Subcutaneous abdominal adipose tissue (tissue), 5 donors: ENCODE results near the gene SGCG.

Experiments used
- H3K27ac ChIP-seq: one replicate; pipeline ENCODE4 v1.7.0; 2013; ENCODE audit warnings: low read depth, mild to moderate bottlenecking, inconsistent platforms, low read length, moderate library complexity
- H3K27me3 ChIP-seq, 5 donors: one replicate each; pipeline ENCODE4 v1.7.0; 2013; ENCODE audit warnings: low read length in 5 of 5, inconsistent platforms in 1 of 5; ENCODE audit not compliant: control insufficient read depth in 5 of 5, insufficient read depth in 4 of 5
- H3K36me3 ChIP-seq, 5 donors: one replicate each; pipeline ENCODE4 v1.7.0; 2013; ENCODE audit warnings: low read length in 5 of 5; ENCODE audit not compliant: control insufficient read depth in 5 of 5, insufficient read depth in 5 of 5
- H3K4me1 ChIP-seq, 5 donors: one replicate each; pipeline ENCODE4 v1.7.0; 2013; ENCODE audit warnings: low read length in 5 of 5, mild to moderate bottlenecking in 3 of 5, moderate library complexity in 1 of 5; ENCODE audit not compliant: control insufficient read depth in 5 of 5, insufficient read depth in 5 of 5
- H3K4me3 ChIP-seq, 5 donors: one replicate each; pipeline ENCODE4 v1.7.0; 2013; ENCODE audit warnings: low read length in 5 of 5, low read depth in 1 of 5
- H3K9ac ChIP-seq, 5 donors: one replicate each; pipeline ENCODE4 v1.7.0; 2013; ENCODE audit warnings: low read length in 5 of 5, mild to moderate bottlenecking in 4 of 5, moderate library complexity in 3 of 5
- H3K9me3 ChIP-seq, 5 donors: one replicate each; pipeline ENCODE4 v1.7.0; 2013; ENCODE audit warnings: low read length in 5 of 5; ENCODE audit not compliant: control insufficient read depth in 5 of 5
- donor health status: healthy.
- donor health status: healthy.
- donor health status: healthy.
- donor health status: healthy.
- donor health status: healthy.

SGCG gene

GRCh38 chr13:23159205-23159759 is 21.5 kb upstream of the SGCG start:
- peaks cover 0 to 12% (median 2%) of the 10 kb centered on the region in 5 donors for H3K27me3 ChIP-seq

GRCh38 chr13:23159760-23160637 is 20.8 kb upstream of the SGCG start:
- Histone ChIP-seq H3K9ac (peak overlapping the region in 1 of 5 donors; percentile 49), H3K27me3 (peaks cover 0 to 12% (median 2%) of the 10 kb centered on the region in 5 donors), H3K4me3 (peak overlapping the region; percentile 44 to 84 (median 64)), H3K27ac (no peak overlapping the region), H3K4me1 (peaks cover 0 to 17% (median 11%) of the 10 kb centered on the region in 5 donors), H3K36me3 (no peaks in the 10 kb centered on the region), H3K9me3 (no peaks in the 10 kb centered on the region)

More at GRCh38 chr13:23159205-23159759, 21.5 kb upstream of the SGCG start:
- Histone ChIP-seq H3K9ac (peak overlapping the region in 1 of 5 donors; percentile 49), H3K9me3 (no peaks in the 10 kb centered on the region), H3K27ac (no peak overlapping the region), H3K36me3 (no peaks in the 10 kb centered on the region), H3K4me3 (peak overlapping the region; percentile 44 to 84 (median 69)), H3K4me1 (peaks cover 0 to 17% (median 11%) of the 10 kb centered on the region in 5 donors)

DNA sequence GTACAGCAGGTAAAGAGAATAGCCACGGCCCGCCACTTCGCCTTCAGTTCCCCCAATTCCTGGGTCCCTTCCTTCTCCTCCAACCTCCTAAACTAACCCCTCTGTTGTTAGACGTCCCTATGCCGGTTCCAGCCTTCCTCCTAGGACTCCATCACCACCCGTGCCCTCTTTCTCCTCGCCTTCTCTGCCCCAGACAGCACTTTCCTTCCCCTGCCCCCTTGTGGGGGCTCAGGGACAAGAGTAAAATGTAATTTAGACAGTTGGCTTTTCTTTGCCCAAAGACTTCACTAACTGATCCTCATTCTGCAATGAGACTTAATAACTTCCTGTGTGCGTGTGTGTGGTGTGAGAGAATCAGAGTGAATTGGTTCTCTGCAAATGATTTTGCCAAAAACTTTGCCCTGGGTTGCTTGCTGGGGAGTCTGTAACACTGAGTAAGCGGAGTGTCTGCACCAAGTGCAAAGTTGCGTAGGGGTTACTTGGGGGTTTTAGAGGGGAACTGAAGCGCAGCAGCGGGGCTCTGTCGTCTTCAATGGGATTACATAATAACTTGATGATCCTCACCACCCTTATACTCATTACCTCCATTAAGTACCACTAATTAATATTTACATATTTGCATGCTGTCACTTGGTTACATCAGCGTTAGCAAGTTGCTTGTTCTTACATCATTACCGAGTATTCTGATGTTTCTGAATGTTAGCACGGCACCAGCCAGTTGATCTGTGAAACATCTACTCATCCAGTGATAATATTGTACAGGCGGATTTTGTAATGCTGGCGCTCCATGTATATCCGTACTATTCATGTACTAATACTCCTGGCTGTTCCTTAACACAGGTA is 19.9 kb upstream of the SGCG start:
- no peak overlapping the region for H3K9ac ChIP-seq
- H3K27ac ChIP-seq: no peak overlapping the region
- peak overlapping the region; percentile 44 to 84 (median 64) for H3K4me3 ChIP-seq

DNA sequence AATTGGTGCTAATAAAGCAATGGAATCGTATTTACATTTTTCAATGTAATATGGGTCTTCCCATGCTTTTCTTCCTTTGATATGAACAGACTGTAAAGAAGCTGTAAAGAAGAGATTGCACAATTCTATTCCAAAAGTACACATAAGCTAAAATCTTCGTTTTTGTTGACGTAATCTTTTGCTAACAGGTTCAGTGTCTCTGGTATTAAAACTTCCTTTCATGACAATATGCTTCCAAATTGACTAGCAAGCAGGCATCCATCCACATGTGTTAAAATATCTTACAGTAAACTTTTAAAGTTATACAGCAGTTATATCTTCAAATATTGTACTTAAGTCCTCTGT is 19.3 kb upstream of the SGCG start:
- Histone ChIP-seq H3K36me3 (no peaks in the 10 kb centered on the region), H3K9ac (no peak overlapping the region), H3K27ac (no peak overlapping the region)

More for the DNA sequence above, 19.9 kb upstream of the SGCG start:
- peaks cover 0 to 1% (median 0%) of the 10 kb centered on the region in 5 donors for H3K9me3 ChIP-seq
- peaks cover 0 to 17% (median 11%) of the 10 kb centered on the region in 5 donors for H3K4me1 ChIP-seq
- H3K36me3 ChIP-seq: no peaks in the 10 kb centered on the region
- H3K27me3 ChIP-seq: peaks cover 0 to 12% (median 2%) of the 10 kb centered on the region in 5 donors

DNA sequence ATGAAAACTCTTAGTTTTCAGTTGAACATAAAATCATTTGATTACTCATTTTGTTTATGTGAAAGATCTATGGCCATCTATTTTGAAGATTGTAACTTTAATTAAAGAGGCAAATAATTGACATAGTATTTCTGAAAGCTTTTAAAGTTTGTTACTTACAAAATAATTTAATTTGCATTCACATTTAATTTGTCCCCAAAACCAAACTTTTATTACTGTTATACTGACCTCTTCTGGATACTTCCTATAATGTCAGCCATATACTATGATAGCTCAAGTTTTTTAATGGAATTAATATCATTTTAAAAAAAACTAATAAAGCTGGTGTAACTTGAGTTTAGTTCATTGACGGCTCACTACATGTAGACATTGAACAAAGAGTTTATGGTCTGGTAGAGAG is 4.9 kb upstream of the SGCG start:
- no peaks in the 10 kb centered on the region for H3K36me3 ChIP-seq
- H3K9me3 ChIP-seq: no peaks in the 10 kb centered on the region
- peaks cover 0 to 6% (median 0%) of the 10 kb centered on the region in 5 donors for H3K4me1 ChIP-seq
- no peak overlapping the region for H3K9ac ChIP-seq
- H3K4me3 ChIP-seq: no peak overlapping the region
- no peak overlapping the region for H3K27ac ChIP-seq
- H3K27me3 ChIP-seq: no peaks in the 10 kb centered on the region

More for the DNA sequence above, 19.3 kb upstream of the SGCG start:
- no peak overlapping the region for H3K4me3 ChIP-seq
- peaks cover 0 to 12% (median 2%) of the 10 kb centered on the region in 5 donors for H3K27me3 ChIP-seq
- H3K9me3 ChIP-seq: peaks cover 0 to 2% (median 0%) of the 10 kb centered on the region in 5 donors
- H3K4me1 ChIP-seq: peaks cover 0 to 17% (median 11%) of the 10 kb centered on the region in 5 donors

- H3K27ac ChIP-seq: no peak overlapping the region
- H3K4me1 ChIP-seq: peaks cover 0 to 18% (median 2%) of the 10 kb centered on the region in 5 donors
- no peaks in the 10 kb centered on the region for H3K36me3 ChIP-seq
- no peaks in the 10 kb centered on the region for H3K27me3 ChIP-seq
- no peaks in the 10 kb centered on the region for H3K9me3 ChIP-seq
- H3K4me3 ChIP-seq: peak overlapping the region in 3 of 5 donors; percentile 43 to 57 (median 45)
- H3K9ac ChIP-seq: peak overlapping the region in 2 of 5 donors; percentile 69 to 79
These were observed 1.4 kb downstream of the SGCG start for GRCh38 chr13:23182142-23182541.

GRCh38 chr13:23183292-23183691 is 2.5 kb downstream of the SGCG start:
- H3K4me1 ChIP-seq: peaks cover 0 to 18% (median 2%) of the 10 kb centered on the region in 5 donors
- no peaks in the 10 kb centered on the region for H3K9me3 ChIP-seq
- H3K27me3 ChIP-seq: no peaks in the 10 kb centered on the region
- no peak overlapping the region for H3K4me3 ChIP-seq
- H3K27ac ChIP-seq: no peak overlapping the region
- H3K9ac ChIP-seq: no peak overlapping the region
- H3K36me3 ChIP-seq: no peaks in the 10 kb centered on the region

GRCh38 chr13:23185542-23185941 is 4.8 kb downstream of the SGCG start:
- Histone ChIP-seq H3K4me3 (no peak overlapping the region), H3K9ac (no peak overlapping the region), H3K27me3 (no peaks in the 10 kb centered on the region), H3K4me1 (peaks cover 0 to 18% (median 2%) of the 10 kb centered on the region in 5 donors), H3K9me3 (no peaks in the 10 kb centered on the region), H3K36me3 (no peaks in the 10 kb centered on the region), H3K27ac (no peak overlapping the region)

- H3K9me3 ChIP-seq: peaks cover 0 to under 1% (median 0%) of the 10 kb centered on the region in 5 donors
- peaks cover 0 to 12% (median 0%) of the 10 kb centered on the region in 5 donors for H3K36me3 ChIP-seq
- no peak overlapping the region for H3K4me3 ChIP-seq
- no peak overlapping the region for H3K9ac ChIP-seq
- peaks cover 0 to 4% (median 0%) of the 10 kb centered on the region in 5 donors for H3K4me1 ChIP-seq
- no peak overlapping the region for H3K27ac ChIP-seq
- no peaks in the 10 kb centered on the region for H3K27me3 ChIP-seq
These were observed 21.1 kb downstream of the SGCG start for GRCh38 chr13:23201870-23202269.
